VCaP (cell line): ENCODE data around the gene MYH3.
A peak's percentile ranks its signal among the peaks of the same experiment; 100 is the strongest.
"Not testable (repeated sequence)": the region's sequence is repeated elsewhere in the genome, so short reads cannot be mapped to it uniquely, and the experiment has no call there.

Experiments used
- H3K27ac ChIP-seq: fragments of 450-650 bp; 2 replicates; pipeline ENCODE4 v1.5.1; 2017
- CTCF ChIP-seq: fragments of 450-650 bp; conservative IDR thresholded peaks from 2 replicates; pipeline ENCODE4 v1.5.1; 2017; ENCODE audit warnings: mild to moderate bottlenecking, moderate library complexity

The MYH3 gene

GRCh38 chr17:10657148-10657547 is at the start of gene MYH3:
TSS of gene MYH3 (minus strand) at chr17:10657309. CDS start at chr17:10655064, 2,245 bp downstream.
- no peak for TF ChIP-seq CTCF
- no peak within 1 kb of the TSS for H3K27ac ChIP-seq

- TF ChIP-seq CTCF, result no peak
Observed at GRCh38 chr17:10705727-10706126, 48.6 kb upstream of the MYH3 start.

DNA sequence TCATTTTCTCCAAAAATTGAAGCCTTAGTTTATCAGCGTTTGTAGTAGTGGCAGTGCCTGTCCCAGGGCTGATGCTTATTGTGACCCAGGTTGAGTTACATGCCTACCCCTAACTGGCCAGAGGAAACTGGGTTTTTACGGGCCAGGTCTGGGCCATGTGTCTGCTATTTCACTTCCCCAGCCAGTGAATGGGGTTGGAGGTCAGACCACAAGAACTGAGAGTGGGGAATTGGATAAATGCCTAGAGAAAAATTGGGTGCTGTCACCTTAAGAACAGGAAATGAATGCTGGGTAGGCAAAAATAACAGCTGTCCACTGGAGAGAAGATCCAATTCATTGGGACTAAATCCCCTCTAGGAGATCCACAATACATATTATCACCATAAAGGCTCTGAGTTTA is 45.5 kb upstream of the MYH3 start:
- TF ChIP-seq CTCF, result no peak
- no peak overlapping the region for H3K27ac ChIP-seq

More at GRCh38 chr17:10705727-10706126, 48.6 kb upstream of the MYH3 start:
- no peak overlapping the region for H3K27ac ChIP-seq

- no peak overlapping the region for H3K27ac ChIP-seq
- TF ChIP-seq CTCF, result no peak
Observed at GRCh38 chr17:10699856-10700255, 42.7 kb upstream of the MYH3 start.

DNA sequence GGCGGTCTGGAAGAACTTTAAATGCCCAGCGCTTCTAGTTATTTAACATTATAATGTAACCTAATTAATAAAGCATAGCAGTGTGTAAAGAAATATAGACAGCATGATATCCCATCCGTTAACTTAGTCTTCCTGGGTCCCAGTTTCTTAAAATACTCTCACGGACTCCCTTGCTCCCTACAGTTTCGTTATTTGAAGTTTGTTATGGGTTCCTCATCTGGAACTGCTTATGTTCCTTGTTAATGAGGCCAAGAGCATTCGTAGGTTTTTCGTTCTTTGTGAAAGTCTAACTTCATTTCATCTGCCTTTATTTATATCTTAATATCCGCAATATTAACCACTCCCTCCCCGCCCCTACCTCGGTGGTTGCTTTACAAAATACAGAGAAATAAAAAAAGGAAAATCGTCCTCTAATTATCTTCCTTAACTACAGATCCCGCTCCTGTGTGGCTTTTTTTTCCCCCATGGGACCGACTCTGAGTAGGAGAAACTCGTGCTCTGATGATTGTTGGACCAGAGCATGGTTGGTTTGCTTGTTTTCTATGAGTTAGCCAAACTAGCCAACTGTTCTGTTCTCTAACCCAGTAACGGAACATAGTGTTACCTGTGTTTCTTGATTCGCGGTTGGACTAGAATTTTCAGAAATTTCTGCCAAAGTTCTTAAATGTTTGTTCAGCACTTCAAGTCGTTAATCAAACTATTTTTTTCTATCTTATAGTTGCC is 41.1 kb upstream of the MYH3 start:
- no peak for TF ChIP-seq CTCF
- H3K27ac ChIP-seq, result peak overlapping the region; percentile 85

DNA sequence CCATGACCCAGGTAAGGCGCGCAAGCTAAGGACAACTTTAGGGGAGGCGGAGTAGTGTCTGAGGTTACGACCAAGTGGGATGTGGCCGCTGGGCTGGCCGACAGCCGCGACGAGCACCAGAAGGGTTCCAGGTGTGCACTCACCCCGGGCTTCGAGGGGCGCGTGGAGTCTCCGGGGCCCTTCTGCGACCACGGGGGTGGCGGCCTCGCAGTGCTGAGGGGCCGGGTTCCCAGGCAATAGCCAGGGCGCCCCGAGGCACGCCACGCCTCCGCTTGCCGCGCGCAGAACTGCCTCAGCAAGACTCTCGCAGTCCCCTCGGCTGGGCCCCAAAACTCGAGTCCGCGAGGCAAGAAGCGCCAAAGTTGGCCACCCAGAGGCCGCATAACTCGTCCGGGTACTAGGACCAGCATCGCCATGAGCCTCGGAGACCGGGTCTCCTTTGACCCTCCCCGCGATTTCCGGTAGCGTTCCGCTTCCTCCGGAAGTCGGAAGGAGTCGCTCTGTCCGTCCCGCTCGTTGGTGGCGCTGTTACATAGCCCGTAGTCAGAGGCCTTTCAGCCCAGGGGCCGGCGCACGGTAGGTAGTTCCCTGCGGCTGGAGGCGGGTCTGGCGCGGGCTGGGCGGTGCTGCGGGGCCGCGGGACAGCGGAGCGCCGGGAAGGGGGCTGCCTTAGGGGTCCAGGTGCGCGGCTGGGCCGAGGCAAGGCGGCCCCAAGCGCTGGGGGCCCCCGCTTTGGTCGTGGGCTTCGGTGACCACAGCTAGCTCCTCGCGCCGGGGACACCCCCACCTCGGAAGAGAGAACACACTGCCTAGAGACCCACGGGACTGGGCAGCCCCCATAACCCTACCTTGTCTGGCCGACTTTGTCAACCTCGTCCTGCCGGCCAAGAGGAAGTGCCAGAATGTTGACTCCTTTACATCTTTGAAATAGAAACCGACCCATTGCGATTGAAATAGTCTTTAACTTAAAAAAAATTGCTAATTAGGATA is 40.3 kb upstream of the MYH3 start, which contains the start of the genes ADPRM and SCO1:
Gene ADPRM, plus strand, starts transcription at position 503 of the 990 bp plus-strand sequence. CDS start 7,333 bp downstream, outside the sequence.
Gene SCO1, minus strand, starts transcription at position 442 of the 990 bp plus-strand sequence. Its CDS starts 26 bp downstream, at position 416.
- peak; percentile 29 for TF ChIP-seq CTCF

DNA sequence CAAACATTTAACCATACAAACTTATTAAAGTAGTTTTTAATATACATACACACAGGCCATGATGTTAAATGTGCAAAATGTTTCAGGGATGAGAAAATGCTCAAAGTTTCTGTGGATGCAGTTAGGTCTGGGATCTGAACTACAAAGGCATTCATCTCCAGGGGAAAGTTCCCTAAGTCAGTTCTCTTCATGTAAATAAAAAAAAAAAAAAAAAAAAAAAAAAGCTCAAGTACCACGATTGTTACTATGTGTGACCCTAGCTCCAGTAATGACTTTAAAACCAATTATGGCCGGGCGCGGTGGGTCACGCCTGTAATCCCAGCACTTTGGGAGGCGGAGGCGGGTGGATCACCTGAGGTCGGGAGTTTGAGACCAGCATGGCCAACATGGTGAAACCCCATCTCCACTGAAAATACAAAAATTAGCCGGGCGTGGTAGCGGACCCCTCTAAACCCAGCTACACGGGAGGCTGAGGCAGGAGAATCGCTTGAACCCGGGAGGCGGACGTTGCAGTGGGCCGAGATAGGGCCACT is 38.8 kb upstream of the MYH3 start:
- H3K27ac ChIP-seq, result not testable (repeated sequence)

More for the DNA sequence above, 40.3 kb upstream of the MYH3 start, which contains the start of the genes ADPRM and SCO1:
- H3K27ac ChIP-seq, result peak within 1 kb of the TSS; percentile 85
